Measurements from ENCODE around the gene CSN1S1. TPM values are rescaled to one million over a fixed set of nuclear protein-coding genes. Genes with fewer than 3 reads are reported as not detected.

CSN1S1 gene, protein sequence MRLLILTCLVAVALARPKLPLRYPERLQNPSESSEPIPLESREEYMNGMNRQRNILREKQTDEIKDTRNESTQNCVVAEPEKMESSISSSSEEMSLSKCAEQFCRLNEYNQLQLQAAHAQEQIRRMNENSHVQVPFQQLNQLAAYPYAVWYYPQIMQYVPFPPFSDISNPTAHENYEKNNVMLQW
- total RNA-seq (2022; extraction: Qiagen RNA extraction), result not detected in 5 replicates

DNA sequence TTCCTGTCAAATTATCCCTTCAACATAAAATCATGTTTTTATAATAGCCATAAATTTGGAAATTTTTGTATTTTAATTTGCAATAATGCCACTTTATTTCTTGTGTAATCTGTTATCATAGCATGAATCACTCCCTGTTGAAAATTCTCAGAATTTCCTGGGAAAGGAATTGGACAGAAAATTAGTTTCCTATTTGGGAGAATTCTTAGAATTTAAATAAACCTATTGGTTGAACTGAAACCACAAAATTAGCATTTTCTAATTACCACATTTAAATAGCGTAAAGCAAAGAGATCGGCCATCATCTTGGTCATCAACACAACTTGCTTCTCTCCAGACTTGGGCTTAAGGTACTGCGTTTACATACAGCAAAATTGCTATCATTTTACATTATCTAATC lies at the start of gene CSN1S1:
Gene CSN1S1, plus strand, starts transcription at position 301 of the 400 bp plus-strand sequence. CDS start 1,488 bp downstream, outside the sequence.

DNA sequence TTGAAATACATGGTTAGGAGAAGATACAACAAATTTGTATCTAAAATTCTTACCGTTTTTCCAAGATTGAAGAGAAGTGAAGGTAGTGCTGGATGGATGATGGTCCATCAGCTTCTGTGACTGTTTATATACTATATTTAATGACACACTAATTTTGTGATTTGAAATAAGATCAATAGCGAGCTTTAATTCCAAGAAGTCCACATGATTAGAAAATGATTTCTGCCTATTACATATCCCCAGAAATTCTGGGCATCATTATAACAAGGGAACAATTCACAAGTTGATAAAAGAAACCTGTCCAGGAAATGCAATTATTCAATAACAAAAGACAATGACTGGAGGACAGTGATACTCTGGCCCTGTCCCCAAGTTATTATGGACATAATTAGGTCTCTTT lies 34.8 kb downstream of the CSN1S1 start, which contains the start of gene CSN2:
Gene CSN2, minus strand, starts transcription at position 101 of the 400 bp plus-strand sequence. CDS start 4,733 bp downstream, outside the sequence.

DNA sequence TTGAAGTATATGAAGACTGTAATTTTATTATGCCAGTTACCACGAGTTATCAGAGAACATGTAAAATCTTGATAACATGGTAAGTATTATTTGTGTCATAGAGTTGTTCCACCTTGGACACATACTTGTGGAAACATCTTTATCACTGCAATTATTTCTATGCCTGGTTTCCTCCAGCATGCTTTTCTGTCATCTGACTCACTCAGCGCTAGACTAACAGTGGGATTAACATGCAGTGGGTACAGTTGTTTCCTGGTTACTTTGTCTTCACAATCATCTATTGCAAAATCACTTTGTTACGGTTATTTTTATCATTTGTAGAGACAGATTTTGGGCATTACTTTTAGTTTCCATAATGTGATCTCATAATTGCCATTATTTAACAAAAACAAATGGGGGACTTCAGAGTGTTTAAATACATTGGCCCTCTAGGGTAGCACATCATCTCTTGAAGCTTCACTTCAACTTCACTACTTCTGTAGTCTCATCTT lies 64.7 kb downstream of the CSN1S1 start, which contains the start of gene STATH:
Gene STATH, plus strand, starts transcription at position 441 of the 491 bp plus-strand sequence. CDS start 2,472 bp downstream, outside the sequence.

Other genes starting within 250 kb of the CSN1S1 start
- 0.02 TPM in 5 replicates for gene SULT1B1, start 170.4 kb upstream of the CSN1S1 start, total RNA-seq (2022; extraction: Qiagen RNA extraction)
- gene SULT1E1, start 70.9 kb upstream of the CSN1S1 start, total RNA-seq (2022; extraction: Qiagen RNA extraction), result not detected in 5 replicates
- gene CSN2, start 34.7 kb downstream of the CSN1S1 start, total RNA-seq (2022; extraction: Qiagen RNA extraction), result not detected in 5 replicates
- gene STATH, start 64.9 kb downstream of the CSN1S1 start, total RNA-seq (2022; extraction: Qiagen RNA extraction), result not detected in 5 replicates
- not detected in 5 replicates for gene HTN3, start 97.4 kb downstream of the CSN1S1 start, total RNA-seq (2022; extraction: Qiagen RNA extraction)
- gene HTN1, start 119.4 kb downstream of the CSN1S1 start, total RNA-seq (2022; extraction: Qiagen RNA extraction), result not detected in 5 replicates
- gene PRR27, start 223.2 kb downstream of the CSN1S1 start, total RNA-seq (2022; extraction: Qiagen RNA extraction), result not detected in 5 replicates